HG02884 (cell line): ENCODE data around the gene ADCY2.

Experiments
- ATAC-seq: cut with Tn5 transposase; IDR thresholded peaks from one replicate; pipeline ENCODE4 v1.9.1; 2021; ENCODE audit warnings: mild to moderate bottlenecking, moderate library complexity; ENCODE audit not compliant: unreplicated experiment

Gene ADCY2

DNA sequence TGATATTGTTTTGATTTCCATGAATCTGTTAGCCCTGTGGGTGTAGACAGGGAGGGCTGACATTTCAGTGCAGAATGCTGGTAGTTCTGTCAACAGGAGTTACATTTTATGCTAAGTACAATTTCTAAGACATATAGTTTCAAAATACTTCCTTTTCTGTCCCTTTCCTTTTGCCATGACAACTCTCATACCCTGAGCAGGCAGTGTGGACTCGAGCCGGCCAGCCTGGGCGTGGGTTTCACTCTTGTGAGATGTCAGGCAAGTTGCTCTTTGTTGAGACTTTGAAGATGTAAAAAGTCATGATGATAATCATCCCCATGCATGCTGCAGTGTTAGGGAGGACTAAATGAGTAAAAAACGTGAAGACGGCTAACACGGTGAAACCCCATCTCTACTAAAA lies 257.1 kb downstream of the ADCY2 start:
- no peak for ATAC-seq

DNA sequence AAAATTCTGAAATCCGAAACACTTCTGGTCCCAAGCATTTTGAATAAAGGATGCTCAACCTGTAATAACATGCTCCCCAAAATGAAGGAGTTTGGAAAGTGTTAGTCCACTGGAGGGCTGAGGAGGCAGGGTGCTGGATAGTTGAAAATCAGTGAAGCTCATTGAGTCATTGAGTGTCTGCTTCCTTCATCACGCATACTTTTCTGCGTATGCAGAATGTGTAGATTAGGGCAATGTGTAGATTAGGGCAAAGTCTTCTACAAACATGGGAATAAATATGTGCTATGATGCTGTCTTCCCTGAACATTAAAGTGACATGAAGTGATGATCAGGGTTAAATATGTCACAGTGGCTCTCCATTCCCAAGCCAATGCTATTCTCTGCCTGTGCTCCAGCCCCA lies 261.2 kb downstream of the ADCY2 start:
- ATAC-seq = no peak

DNA sequence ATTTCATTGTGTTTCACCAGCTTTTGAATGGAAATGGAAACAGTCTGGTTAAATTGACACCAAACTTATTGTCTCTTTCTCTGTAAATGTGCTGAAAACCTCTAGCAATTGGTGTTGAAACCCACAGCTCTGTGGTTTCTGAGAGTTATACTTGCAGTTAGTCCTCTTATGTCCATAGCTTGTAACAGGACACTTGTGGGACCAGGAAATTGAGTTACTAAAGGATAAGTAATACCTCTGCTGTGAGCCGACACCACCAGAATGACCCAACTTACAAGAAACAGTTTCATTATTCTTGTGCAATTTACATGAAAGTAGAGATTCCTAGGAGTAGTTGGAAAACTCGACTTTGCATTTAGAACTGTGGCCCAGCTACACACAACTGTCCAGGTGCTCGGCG lies 263.5 kb downstream of the ADCY2 start:
- no peak for ATAC-seq

DNA sequence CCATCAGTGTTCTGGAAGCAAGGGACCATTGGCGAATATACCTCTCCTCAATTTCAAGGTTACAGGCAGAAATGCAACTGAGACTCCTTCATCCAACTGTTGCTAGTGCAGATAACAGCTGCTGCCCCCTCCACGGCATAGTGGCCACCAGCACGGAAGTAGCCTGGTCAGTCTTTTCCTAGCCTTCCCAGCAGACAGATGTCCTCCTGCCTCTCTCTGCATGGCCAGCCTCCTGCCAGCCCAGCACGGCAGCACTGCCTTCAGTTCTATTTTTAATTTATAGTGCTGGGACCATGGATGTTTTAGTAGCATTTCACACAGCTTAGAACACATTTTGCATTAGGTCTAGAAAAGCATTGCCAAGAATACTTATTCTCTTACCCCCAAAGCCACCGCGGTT lies 266.4 kb downstream of the ADCY2 start:
- no peak for ATAC-seq

DNA sequence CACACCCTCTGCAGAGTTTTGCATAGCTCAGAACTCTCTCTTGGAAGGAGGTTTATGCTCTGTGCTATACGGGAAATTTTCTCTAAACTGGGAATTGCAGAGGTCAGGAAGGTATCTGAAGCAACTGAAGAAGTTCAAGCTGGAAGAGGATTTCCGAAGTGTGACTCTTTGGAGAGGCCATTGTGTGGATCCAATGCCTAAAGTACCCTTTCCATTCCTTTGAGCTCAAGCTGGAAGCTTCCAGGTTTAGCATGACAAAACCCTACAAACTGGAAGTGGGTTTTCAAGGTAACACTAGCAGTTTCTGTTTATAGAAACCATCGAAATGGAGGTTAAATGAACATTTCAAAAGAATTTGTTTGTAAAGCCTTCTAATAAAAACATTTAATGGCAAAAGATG lies 267.9 kb downstream of the ADCY2 start:
- no peak for ATAC-seq

DNA sequence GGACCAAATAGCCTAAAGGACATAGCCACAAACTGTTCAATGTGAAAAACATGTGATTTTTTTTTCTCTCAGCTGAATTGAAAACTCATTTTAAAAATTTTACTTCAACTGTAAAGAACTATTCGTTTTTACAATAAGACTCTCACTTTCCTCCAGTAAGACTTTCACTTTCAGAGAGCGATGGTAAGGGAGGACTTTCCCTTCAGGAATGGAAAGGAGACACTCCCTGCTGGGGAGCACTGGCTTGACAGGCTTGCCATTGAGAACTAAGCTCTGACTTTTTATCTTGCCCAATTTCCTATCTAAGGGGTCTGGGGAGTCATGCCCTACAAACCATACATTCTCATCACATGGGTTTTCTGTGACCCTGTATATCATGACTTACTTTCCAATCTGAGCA lies 268.3 kb downstream of the ADCY2 start:
- ATAC-seq = no peak

DNA sequence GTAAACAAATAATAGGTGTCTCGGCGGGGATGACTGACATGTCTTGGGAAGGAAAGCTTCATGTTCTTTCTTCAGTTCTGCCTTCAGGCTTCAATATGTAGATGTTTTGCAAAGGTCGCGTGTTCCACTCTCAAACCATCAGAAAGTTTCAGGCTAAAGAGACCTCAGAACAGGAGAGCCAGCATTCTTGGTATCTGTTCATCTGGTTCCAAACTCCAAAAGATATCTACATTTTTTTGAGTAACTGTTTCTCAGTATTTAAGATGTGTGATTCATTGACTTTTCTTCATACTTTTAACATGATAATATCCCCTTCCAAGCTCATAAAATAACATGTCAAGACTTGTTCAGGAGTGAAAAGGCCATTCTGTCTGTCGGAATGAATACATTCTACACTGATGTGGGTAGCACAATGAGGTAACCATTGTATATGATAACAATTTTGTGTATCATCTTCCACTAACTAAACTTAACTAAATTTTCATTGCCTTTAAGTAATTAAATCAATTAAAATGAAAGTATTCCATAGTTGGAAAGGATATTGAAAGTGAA lies 271.4 kb downstream of the ADCY2 start:
- ATAC-seq = no peak

DNA sequence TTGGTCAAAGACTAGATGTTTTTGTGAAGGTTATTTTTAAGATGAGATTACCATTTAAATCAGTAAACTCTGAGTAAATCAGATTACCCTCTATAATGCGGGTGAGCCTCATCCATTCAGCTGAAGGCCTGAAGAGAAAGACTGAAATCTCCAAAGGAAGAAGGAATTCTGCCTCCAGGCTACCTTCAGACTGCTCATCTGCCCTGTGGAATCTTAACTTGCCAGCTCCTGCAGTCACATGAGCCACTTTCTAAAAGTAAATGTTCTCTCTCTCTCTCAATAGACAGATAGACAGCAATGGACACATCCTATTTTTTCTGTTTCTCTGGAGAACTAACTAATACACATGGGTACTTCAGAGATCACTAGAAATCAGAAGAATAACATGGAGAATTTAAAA lies 272.2 kb downstream of the ADCY2 start:
- ATAC-seq = no peak

DNA sequence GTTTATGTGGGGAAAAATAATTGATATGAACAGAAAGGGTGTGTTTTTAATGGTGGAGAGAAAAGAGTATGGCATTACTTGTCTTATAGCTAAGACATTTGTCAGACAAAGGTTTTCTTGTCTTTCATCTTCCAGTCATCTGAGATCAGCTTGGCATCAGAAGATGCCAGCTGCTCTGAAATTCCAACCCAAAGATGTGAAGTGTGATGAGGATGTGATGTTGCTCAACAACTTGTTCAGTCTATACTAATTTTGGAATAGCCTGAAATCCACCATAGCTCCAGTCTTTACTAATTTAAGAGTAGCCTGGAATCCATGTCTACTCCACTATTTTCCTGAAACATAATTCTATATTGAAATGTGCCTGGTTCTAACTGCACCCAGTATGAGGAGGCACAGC lies 272.7 kb downstream of the ADCY2 start:
- no peak for ATAC-seq

DNA sequence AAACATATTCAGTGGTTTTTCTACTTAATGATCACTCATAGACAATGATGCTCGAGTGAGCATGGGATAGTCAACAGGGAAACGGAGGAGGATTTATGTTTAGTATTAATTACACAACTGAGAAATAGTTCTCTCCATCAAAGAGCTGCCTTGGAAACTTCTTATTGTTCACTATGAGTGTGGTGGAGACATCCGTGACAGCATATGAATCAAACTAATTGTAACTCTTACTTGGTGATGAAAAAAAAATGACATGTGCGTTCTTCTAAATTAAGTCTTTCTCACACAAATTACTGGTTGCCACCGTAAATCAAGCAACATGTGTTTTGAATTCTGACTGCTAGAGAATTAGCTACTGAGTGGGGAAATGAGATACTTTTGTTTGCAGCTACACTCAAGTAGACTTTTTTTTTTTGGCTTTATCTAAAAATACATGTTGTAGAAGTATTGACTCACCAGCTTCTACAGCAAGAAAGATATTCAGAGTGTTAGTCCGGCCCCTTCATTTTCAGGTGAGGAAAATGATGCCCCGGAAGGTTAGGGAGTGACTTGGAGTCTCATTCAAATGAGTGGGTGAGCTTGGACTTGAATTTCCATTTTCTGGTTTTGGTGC lies 275.5 kb downstream of the ADCY2 start:
- ATAC-seq = no peak

DNA sequence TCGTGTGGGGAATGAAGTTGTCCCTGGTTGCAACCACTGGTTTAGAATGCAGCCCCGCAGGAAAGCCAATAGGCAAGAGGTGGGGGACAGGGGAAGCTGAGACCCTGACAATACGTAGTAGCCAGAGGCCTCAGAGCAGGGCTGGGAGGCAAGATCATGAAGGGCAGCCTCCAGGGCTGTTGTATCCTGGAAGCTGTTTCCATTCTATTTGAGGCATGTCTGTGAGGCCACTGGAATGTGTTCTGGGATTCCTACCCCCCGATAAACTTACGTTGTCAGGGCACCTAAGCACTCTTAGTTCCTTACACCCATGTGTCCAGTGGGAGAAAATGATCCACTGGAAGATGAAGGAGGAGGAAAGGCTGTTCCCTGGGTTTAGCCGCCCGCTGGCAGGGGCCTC lies 277.7 kb downstream of the ADCY2 start:
- no peak for ATAC-seq

DNA sequence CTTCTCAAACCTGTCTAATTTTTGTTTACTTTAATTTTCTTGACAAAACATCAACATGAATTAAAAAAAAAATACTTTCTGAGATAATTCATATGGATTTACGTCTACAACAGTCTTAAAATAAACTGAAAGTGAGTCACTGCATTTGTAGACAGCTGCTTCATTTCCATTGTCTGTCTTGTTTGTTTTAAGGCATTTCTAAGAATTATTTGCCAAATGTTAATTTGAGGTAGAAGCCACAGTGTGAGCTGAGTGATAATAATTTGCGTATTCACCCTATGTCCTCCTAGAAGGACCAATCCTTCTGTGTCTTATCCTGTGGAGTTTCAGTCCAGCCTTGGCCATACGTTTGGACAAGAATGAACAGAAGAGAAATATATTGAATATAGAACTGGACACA lies 280.5 kb downstream of the ADCY2 start:
- no peak for ATAC-seq

DNA sequence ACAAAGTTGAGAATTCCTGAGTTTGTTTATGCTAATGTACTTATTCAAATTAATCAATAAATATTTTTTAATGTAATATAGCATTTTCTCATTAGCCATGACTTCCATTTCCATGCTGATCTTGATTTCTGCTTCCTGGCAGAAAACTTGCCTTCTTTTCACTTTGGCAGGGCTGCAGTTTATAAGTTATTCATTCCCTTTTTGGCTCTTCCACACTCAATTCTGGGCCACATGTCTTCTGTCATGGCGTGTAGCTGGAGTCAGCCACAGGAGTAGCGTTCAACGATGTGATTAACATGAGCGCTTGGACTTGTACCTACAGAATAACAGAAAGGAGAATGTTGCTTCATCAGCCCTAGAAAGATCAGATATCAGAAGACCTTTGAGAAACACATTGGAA lies 282.1 kb downstream of the ADCY2 start:
- no peak for ATAC-seq

DNA sequence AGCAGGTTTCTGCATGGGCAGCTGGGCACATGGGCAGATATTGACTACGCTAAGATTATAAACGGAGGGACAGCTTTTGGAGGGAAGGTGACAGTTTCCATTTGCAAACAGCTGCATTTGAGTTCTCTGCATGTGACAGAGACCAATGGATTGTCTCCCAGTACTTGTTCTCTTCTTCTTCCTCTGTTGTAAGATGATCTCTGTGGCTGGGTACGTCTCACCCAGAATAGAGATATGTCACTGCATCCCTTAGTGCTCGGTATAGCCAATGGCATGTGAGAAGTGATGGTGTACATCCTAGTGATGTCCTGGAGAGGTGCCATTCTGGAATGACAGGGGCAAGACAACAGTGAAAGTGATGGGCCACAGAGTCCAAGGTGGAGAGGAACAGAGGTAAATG lies 283.7 kb downstream of the ADCY2 start:
- no peak for ATAC-seq

DNA sequence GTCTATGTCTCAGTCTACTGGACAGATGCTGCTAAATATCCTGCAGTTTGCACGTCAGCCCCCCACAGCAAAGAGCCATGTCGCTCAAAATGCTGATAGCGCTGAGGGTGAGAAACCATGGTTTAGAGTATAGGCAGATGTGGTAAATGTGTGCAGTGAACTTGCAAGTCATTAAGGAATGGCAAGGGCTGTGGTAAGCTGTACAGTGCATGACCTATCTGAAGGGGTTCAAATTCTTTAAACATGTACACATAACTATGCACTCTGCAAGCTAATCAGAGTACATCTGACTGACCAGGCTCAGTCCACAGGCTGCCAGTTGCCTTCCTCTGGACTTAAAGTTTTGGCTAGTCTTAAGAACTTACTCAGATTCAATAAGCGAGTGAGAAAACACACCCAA lies 284.3 kb downstream of the ADCY2 start:
- no peak for ATAC-seq

DNA sequence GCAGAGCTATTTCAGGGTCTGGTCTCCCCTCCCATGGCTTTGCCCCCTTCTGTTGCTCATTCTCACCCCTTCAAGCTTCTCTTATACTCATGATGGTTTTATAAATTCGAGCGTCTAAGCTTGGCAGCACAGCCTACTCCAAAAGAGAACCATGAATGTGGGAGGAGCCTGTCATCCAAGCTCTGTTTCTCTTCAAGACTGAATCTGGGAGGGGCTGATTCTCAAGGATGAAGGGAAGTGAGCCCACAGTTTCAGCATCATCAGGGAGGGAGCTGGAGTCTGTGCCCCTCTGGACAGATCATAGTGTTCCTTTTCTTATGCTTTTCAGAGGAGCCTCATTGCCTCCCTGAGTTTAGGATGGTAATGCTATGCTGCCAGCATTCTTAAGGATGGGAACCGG lies 286.4 kb downstream of the ADCY2 start:
- ATAC-seq = no peak

DNA sequence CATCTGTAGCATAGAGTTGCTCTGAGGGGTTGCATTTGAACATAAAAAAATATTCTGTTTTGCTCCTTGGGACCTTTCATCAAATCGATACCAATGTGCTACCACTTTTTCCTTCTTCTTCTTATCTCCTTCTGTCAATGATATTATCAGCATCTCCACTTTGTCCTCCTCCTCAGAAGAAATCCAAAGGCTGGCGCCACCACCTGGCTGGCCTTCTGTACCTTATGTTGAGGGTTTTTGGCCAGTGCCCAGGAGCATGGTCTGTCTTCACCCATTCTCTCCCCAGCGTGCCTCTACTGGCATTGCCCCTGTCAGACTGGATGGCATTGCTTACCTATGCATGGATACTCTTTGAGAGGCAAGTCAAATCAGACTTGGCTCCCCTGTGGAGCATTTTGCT lies 287.8 kb downstream of the ADCY2 start:
- no peak for ATAC-seq

DNA sequence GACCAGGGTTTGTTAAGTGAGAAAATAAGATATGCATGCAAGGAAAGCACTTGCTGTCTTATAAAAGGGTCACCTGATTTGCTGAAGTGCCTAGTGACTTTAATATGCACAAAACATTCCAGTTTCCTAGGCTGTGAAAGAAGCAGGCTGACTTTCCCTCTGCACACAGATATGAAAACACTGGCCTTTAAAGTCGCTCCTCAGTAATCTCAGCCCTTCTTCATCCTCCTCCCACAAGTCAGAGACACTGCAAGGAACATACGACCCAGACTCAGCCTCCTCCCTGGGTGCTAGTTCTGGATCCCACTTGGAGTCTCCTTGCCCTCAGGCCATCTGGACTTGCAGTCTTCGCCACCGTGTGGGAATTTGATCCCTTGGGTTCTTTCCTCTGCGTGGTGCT lies 288.9 kb downstream of the ADCY2 start:
- ATAC-seq = no peak

DNA sequence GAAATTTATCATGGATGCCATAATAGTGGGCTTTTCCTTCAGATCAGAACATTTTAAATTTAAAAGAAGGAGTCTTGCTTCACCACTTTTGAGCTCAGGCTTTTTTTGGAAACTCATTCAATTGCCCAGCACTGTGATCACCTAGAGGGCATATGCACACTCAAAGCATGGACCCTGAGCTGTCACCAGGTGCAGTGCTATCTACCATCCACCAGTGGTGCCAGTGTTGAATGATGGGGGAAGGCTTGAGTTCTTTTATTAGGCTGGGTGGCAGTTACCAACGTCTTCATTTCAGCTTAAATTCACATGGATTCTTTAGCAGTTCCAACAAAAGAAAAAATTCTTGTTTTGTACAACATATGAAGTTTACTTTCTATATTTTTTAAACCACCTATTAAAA lies 290.9 kb downstream of the ADCY2 start:
- ATAC-seq = no peak

DNA sequence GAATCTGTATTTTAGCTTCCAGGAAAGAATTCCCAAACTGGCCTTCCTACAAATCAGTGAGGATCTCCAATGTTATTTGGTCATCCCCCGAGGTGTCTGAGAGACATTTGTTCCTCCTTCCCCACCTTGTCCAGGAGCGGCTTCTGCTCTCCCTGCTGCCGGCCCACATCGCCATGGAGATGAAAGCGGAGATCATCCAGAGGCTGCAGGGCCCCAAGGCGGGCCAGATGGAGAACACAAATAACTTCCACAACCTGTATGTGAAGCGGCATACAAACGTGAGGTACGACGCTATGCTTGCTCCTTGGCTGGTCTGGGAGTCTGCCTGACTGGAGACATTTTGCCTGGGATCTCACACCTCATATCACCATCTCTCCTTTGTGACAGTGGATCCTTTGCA lies 294.6 kb downstream of the ADCY2 start:
- ATAC-seq = no peak

DNA sequence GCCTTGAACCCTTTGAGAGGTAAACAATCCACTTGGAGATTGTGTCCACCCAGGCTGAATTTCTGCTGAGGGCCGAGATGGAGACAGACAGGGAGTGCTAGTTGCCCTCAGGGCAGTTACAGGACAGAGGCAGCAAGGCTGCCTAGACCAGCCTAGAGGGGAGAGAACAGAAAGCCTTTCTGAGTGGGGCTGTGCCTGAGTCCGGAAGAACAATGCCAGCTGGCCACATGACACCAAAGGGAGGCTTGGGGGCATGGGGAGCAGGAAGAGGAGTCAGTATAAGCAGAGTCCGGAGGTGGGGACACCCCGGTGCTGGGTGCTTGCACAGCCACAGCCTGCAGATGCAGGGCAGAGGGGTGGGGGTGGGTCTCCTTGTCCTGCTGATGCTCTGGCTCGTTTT lies 309.3 kb downstream of the ADCY2 start:
- no peak for ATAC-seq

DNA sequence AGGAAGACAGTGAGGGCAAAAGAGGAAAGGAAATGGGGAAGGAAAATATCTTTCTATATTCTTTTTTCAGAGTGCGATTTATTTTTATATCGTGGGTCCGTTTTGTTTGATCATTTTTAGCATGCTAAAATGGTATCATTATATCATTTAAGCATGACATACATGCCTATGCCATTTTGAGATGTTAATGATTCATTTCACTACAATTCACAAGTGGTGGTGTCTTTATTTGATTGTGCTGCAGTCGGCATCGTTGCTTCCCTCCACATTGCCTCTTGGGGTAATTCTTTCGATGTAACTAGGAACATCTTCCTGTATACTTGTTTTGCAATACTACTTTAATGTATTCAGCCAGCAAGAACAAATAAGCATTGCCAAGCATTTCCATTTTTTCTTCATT lies 309.8 kb downstream of the ADCY2 start:
- no peak for ATAC-seq

DNA sequence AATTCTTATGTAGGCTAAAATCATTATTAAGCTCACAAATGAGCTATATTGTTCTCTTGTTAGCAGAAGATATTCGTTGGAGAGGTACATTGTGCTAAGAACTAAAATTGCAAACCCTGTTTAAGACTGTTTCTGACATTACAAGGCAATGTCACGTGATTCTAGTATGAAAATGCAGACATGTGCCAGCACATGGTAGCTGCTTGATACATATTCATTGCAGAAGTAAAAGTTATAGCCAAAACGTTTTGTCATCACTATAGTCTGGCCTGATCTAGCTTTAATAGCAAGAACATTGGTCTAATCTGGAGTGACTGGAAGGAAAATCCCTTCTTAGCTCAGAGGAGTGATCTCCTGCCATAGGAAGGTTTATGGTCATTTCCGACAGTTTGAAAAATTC lies 310.3 kb downstream of the ADCY2 start:
- no peak for ATAC-seq
